ENCODE measurements around the gene SLC26A6.

The SLC26A6 gene

DNA sequence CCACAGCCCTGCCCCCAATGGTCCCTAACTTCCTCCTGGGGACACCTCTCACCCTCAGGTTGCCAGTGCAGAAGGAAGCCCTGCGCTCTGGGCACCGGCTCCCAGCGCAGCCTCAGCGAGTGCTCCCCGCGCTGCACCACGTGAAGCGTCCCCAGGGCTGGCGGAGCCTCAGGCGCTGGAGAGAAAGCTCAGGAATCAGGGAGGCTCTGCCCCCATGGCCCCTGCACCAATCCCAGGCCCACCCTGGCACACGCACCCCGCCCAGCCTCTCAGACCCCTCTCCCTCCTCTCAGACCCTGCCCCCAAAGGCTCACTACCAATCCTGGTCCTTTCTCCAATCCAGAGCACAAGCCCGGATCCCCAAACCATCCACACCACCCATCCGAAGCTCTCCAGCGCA, 47.0 kb downstream of the SLC26A6 start:
- no peak overlapping the region for H3K27ac ChIP-seq
- no peak overlapping the region for H3K4me3 ChIP-seq
- TF ChIP-seq, protein P1, sequence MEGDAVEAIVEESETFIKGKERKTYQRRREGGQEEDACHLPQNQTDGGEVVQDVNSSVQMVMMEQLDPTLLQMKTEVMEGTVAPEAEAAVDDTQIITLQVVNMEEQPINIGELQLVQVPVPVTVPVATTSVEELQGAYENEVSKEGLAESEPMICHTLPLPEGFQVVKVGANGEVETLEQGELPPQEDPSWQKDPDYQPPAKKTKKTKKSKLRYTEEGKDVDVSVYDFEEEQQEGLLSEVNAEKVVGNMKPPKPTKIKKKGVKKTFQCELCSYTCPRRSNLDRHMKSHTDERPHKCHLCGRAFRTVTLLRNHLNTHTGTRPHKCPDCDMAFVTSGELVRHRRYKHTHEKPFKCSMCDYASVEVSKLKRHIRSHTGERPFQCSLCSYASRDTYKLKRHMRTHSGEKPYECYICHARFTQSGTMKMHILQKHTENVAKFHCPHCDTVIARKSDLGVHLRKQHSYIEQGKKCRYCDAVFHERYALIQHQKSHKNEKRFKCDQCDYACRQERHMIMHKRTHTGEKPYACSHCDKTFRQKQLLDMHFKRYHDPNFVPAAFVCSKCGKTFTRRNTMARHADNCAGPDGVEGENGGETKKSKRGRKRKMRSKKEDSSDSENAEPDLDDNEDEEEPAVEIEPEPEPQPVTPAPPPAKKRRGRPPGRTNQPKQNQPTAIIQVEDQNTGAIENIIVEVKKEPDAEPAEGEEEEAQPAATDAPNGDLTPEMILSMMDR (IDR thresholded peaks at IDR 0.05): no peak
- DNase-seq (ENCODE audit: low spot score): no peak

DNA sequence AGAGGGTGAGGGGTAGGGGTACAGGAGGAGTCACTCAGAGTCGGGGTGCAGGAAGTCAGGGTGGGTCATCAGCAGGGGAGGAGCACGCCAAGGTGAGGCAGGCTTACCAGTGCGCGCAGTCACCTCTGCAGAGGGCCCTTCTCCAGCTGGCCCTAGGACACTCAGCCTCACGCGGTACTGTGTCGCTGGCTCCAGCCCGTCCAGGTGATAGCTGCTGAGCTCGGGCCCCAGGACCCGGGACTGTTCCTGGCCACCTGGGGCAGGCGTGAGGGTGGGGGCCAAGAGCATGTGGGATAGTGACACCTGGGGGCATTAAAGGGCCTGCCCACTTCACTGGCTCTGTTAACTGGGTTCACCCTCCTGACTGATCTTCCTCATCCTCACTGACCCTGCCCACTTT, 47.6 kb downstream of the SLC26A6 start:
- DNase-seq (ENCODE audit: low spot score): no peak
- H3K4me3 ChIP-seq: no peak overlapping the region
- H3K27ac ChIP-seq: no peak overlapping the region
- TF ChIP-seq, protein P1 (IDR thresholded peaks at IDR 0.05): no peak

DNA sequence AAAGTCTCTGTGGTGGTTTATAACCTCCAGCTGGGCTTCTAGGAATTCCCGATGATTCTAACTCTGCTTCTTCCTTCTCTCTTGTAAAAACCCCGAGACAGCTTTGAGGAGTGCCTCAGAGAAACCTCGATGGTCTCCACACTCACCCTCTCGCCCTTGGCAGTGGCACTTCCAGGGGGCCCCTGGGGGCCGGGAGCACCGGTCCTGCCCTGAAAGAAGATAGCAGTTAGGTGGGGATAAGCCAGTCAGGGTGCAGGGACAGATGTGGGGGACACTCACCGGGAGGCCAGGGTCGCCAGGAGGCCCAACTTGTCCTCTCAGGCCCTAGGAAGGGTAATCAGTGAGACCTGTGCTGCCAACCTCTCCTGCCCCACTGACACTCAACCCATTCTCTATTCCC, 49.9 kb downstream of the SLC26A6 start:
- Histone ChIP-seq H3K27ac (no peak overlapping the region), H3K4me3 (no peak overlapping the region)
- TF ChIP-seq, protein P1 (IDR thresholded peaks at IDR 0.05): no peak
- no peak for DNase-seq (ENCODE audit: low spot score)

DNA sequence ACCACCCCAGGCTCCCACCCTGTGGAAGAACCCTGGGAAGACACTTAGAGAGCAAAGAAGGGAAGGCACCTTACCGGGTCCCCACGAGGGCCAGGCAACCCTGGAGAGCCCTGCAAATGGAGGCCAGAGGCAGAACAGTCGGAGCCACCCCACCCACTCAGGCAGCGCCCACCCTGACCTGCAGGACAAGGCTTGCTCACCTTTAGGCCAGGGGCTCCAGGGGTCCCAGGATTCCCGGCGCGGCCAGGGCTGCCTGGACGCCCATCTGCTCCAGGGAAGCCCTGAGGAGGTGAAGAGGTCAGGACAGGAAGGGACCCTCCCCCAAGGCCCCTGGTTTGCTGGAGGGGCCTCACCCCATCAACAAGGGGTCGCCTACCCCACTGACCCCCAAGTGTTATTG, 50.4 kb downstream of the SLC26A6 start:
- DNase-seq (ENCODE audit: low spot score): no peak

DNA sequence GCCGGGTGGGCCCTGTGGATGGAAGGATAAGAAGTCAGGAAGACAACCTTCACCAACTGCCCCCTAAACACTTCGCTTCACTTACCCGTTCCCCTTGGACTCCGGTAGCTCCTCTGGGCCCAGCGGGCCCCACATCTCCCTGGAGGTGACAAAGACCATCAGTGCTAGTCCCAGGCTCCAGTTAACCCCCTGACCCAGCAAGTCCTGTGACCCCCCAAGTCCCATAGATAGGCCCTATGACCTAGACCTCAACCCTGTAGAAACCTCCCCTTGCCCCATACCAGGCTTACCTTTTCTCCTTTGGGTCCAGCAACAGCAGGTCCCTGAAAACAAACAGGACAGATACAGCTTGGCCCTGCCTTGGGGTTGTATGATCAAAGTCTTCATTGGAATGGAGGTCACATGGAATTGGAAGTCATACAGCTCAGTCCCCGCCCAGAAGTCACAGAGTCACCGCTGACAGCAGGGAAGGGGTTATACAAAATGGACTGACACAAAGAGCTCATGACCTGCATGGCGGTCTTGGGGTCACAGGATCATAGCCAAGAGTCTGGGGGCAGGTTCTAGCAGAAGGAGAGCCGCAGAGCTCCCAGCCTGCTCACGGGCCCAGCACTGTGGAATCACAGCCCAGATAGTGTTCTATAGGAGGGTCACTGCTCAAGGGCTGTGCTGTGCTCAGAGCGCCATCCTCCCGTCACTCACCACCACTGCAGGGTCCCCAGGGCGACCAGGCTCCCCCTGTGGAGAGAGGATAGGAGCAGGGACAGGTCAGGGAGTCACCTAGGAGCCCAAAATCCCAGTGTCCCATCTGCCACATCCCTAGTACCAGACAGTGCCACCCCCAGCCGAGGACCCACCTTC, 53.4 kb downstream of the SLC26A6 start:
- TF ChIP-seq, protein P1 (IDR thresholded peaks at IDR 0.05): no peak
- Histone ChIP-seq H3K27ac (no peak overlapping the region), H3K4me3 (no peak overlapping the region)
- DNase-seq (ENCODE audit: low spot score): no peak

More for the DNA sequence above, 50.4 kb downstream of the SLC26A6 start:
- Histone ChIP-seq H3K27ac (no peak overlapping the region), H3K4me3 (no peak overlapping the region)
- TF ChIP-seq, protein P1 (IDR thresholded peaks at IDR 0.05): no peak

DNA sequence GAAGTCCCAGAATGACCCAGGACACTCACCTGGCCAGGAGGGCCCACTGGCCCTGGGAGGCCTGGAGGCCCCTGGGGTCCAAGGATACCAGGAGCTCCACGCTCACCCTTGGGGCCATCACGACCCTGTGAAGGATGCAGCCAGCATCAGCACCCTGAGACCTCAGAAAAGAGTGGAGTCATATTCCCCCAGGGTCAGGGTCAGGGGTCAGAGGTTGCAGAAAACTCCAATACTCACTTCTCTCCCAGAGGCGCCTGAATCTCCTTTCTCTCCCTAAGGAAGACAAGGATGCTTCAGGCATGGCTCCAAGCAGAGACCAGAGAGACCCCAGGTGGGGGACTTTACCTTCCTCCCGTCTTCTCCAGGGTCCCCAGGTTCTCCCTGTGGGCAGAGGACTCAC, 58.6 kb downstream of the SLC26A6 start:
- Histone ChIP-seq H3K27ac (no peak overlapping the region), H3K4me3 (no peak overlapping the region)
- TF ChIP-seq, protein P1 (IDR thresholded peaks at IDR 0.05): no peak
- DNase-seq (ENCODE audit: low spot score): no peak

Measured in coronary artery (tissue), 2 donors.